Measurements from ENCODE around the gene ERICH3.

ERICH3 gene

DNA sequence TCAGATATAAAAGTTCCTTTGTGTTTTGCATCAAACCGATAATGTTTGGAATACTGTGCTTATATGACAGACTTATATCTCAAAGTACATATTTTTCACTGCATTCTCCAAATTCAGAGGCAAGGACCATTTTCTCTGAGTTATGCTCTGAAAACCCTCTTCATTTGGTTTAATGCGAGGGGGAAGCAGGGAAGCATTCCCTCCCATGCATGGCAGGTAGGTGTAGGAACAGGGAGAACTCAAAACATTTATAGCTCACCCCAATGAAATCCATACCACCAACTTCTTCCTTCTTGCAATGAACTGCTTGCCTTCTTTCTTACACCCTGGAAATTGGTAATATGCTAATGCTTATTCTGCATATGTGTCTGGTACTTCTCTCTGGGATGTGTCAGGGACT lies 10.7 kb upstream of the ERICH3 start:
- Histone ChIP-seq H3K27me3 (replicated peaks; ENCODE audit: control insufficient read depth, insufficient read depth, low read length) (no peaks in the 10 kb centered on the region), H3K36me3 (ENCODE audit: control insufficient read depth, insufficient read depth, low read length) (no peaks in the 10 kb centered on the region), H3K4me3 (replicated peaks; ENCODE audit: low read depth, low read length) (no peak overlapping the region)
- TF ChIP-seq, protein P1, sequence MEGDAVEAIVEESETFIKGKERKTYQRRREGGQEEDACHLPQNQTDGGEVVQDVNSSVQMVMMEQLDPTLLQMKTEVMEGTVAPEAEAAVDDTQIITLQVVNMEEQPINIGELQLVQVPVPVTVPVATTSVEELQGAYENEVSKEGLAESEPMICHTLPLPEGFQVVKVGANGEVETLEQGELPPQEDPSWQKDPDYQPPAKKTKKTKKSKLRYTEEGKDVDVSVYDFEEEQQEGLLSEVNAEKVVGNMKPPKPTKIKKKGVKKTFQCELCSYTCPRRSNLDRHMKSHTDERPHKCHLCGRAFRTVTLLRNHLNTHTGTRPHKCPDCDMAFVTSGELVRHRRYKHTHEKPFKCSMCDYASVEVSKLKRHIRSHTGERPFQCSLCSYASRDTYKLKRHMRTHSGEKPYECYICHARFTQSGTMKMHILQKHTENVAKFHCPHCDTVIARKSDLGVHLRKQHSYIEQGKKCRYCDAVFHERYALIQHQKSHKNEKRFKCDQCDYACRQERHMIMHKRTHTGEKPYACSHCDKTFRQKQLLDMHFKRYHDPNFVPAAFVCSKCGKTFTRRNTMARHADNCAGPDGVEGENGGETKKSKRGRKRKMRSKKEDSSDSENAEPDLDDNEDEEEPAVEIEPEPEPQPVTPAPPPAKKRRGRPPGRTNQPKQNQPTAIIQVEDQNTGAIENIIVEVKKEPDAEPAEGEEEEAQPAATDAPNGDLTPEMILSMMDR (IDR thresholded peaks at IDR 0.05; ENCODE audit: insufficient read depth, low read length, poor library complexity, severe bottlenecking) = no peak
- DNase-seq (ENCODE audit: extremely low read depth, insufficient read length) = no peak

DNA sequence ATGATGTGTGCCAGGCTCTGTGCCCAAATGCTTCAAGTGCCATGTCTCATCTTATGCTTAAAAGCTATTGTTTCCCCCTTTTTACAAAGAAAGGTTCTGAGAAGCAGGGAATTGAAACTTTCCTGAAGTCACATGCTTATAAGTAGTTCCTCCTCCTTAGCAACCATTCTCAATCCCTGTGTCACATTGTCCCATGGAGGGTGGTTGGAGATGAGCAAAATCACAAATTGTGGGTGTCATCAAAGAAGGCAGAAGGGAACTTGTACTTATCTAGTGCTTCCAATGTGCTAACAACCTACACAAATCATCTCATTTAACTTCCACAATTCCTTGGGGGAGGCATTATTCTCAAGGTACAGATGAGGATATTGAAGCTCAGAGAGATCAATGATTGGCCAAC lies 10.1 kb upstream of the ERICH3 start:
- TF ChIP-seq, protein P1 (IDR thresholded peaks at IDR 0.05; ENCODE audit: insufficient read depth, low read length, poor library complexity, severe bottlenecking) = no peak
- no peak for DNase-seq (ENCODE audit: extremely low read depth, insufficient read length)
- Histone ChIP-seq H3K36me3 (ENCODE audit: control insufficient read depth, insufficient read depth, low read length) (no peaks in the 10 kb centered on the region), H3K4me3 (replicated peaks; ENCODE audit: low read depth, low read length) (no peak overlapping the region), H3K27me3 (replicated peaks; ENCODE audit: control insufficient read depth, insufficient read depth, low read length) (no peaks in the 10 kb centered on the region)

- Histone ChIP-seq H3K36me3 (ENCODE audit: control insufficient read depth, insufficient read depth, low read length) (no peaks in the 10 kb centered on the region), H3K4me3 (replicated peaks; ENCODE audit: low read depth, low read length) (no peak overlapping the region), H3K27me3 (replicated peaks; ENCODE audit: control insufficient read depth, insufficient read depth, low read length) (no peaks in the 10 kb centered on the region; the same call in 1 of the 2 replicates)
- TF ChIP-seq, protein P1 (IDR thresholded peaks at IDR 0.05; ENCODE audit: insufficient read depth, low read length, poor library complexity, severe bottlenecking) = no peak
- no peak for DNase-seq (ENCODE audit: extremely low read depth, insufficient read length)
These were observed 8.3 kb upstream of the ERICH3 start for GRCh38 chr1:74681851-74682250.

DNA sequence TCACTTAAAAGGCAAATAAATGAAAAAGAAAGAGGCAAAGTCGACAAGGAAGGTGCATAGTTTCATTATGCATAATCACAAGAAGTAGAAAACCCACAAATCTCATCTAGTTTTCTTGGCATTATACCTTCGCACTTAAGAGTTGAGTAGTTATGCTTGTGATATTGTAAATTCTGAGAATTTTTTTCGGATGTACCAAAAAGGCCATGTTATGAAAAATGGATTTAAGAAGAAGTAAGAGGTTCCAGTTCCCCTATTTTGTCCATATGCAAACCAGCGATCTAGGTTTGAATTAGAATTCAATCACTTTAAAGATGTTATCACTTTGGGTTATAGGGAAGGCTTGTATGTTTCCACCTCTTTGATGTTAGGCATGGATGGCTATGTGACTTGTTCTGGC lies 7.9 kb upstream of the ERICH3 start:
- Histone ChIP-seq H3K36me3 (ENCODE audit: control insufficient read depth, insufficient read depth, low read length) (no peaks in the 10 kb centered on the region), H3K27me3 (replicated peaks; ENCODE audit: control insufficient read depth, insufficient read depth, low read length) (no peaks in the 10 kb centered on the region; the same call in 1 of the 2 replicates), H3K4me3 (replicated peaks; ENCODE audit: low read depth, low read length) (no peak overlapping the region)
- peak; percentile 34 for DNase-seq (ENCODE audit: extremely low read depth, insufficient read length)
- TF ChIP-seq, protein P1 (IDR thresholded peaks at IDR 0.05; ENCODE audit: insufficient read depth, low read length, poor library complexity, severe bottlenecking) = no peak

DNA sequence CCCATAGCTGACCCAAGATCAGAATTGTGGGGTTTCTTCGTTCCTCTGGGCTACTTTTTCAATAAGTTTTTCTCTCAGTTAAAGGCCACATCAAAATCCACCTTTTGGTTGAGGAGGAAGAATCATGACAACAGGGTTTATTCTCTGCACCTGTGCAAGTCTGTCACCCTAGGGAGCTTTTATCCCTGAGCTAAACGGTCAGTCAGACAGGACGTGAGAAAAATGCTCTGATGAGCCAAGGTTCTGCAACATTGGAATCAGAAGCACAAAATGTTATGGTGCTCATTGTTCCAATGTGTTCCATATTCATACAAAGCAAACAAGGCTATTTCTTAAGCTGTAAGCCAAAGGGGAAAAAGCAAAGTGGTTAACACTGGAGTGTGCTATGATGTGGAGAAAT lies 7.4 kb upstream of the ERICH3 start:
- no peaks in the 10 kb centered on the region for H3K36me3 ChIP-seq (ENCODE audit: control insufficient read depth, insufficient read depth, low read length)
- TF ChIP-seq, protein P1 (IDR thresholded peaks at IDR 0.05; ENCODE audit: insufficient read depth, low read length, poor library complexity, severe bottlenecking) = no peak
- H3K4me3 ChIP-seq (replicated peaks; ENCODE audit: low read depth, low read length) = no peak overlapping the region
- DNase-seq (ENCODE audit: extremely low read depth, insufficient read length) = no peak
- H3K27me3 ChIP-seq (replicated peaks; ENCODE audit: control insufficient read depth, insufficient read depth, low read length) = no peaks in the 10 kb centered on the region; the same call in 1 of the 2 replicates

DNA sequence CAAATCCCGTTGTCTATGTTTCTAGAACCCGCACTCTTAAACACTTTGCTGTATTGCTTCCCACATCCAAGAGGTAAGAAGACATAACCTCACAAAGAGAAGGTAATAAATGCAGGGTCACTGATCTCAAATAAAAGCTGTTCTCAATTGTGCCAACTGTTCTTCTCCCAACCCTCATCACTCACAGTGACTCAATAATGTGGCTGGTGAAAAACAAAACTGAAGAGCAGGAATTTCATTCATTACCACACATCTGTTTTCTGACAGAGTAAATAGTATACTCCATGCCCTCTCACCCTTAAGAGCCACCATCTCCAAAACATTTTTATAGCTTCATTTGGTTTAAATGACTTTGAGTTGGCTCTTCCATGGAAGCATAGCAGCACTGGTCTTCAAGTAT lies 6.2 kb upstream of the ERICH3 start:
- TF ChIP-seq, protein P1 (IDR thresholded peaks at IDR 0.05; ENCODE audit: insufficient read depth, low read length, poor library complexity, severe bottlenecking) = no peak

More for the DNA sequence above, 6.2 kb upstream of the ERICH3 start:
- Histone ChIP-seq H3K4me3 (replicated peaks; ENCODE audit: low read depth, low read length) (no peak overlapping the region), H3K27me3 (replicated peaks; ENCODE audit: control insufficient read depth, insufficient read depth, low read length) (no peaks in the 10 kb centered on the region; the same call in 1 of the 2 replicates), H3K36me3 (ENCODE audit: control insufficient read depth, insufficient read depth, low read length) (no peaks in the 10 kb centered on the region)
- DNase-seq (ENCODE audit: extremely low read depth, insufficient read length) = no peak
